Pulmonary artery endothelial cell (primary cell): ENCODE data around the gene ABT1. TPM values are rescaled to one million over a fixed set of nuclear protein-coding genes. Genes with fewer than 3 reads are reported as not detected.
"Not testable (repeated sequence)": the region's sequence is repeated elsewhere in the genome, so short reads cannot be mapped to it uniquely, and the experiment has no call there.

Source experiments
- DNase-seq: peaks from one replicate; pipeline ENCODE4 v3.0.0-alpha.2; 2011; ENCODE audit warnings: low read depth, low spot score
- total RNA-seq: library from RNA; depleted of rRNA; stranded (reverse); fragments of >200 nt; gene quantifications from 2 replicates; pipeline ENCODE4 v1.2.3, GENCODE V29; 2014

The ABT1 gene
- 22.1 and 25.5 TPM in 2 replicates for total RNA-seq

GRCh38 chr6:26596579-26597388 lies at the start of gene ABT1:
TSS of gene ABT1 (plus strand) at chr6:26596953. CDS start at chr6:26596983, 30 bp downstream.
- peak; percentile 96 for DNase-seq

DNA sequence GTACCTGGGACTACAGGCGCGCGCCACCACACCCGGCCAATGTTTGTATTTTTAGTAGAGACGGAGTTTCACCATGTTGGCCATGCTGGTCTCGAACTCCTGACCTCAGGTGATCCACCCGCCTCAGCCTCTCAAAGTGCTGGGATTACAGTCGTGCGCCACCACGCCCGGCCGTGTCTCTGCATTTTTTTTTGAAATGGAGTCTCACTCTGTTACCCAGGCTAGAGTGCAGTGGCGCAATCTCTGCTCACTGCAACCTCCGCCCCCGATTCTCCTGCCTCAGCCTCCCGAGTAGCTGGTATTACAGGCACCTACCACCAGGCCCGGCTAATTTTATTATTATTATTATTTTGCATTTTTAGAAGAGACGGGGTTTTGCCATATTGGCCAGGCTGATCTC lies 49.4 kb upstream of the ABT1 start:
- not testable (repeated sequence) for DNase-seq

DNA sequence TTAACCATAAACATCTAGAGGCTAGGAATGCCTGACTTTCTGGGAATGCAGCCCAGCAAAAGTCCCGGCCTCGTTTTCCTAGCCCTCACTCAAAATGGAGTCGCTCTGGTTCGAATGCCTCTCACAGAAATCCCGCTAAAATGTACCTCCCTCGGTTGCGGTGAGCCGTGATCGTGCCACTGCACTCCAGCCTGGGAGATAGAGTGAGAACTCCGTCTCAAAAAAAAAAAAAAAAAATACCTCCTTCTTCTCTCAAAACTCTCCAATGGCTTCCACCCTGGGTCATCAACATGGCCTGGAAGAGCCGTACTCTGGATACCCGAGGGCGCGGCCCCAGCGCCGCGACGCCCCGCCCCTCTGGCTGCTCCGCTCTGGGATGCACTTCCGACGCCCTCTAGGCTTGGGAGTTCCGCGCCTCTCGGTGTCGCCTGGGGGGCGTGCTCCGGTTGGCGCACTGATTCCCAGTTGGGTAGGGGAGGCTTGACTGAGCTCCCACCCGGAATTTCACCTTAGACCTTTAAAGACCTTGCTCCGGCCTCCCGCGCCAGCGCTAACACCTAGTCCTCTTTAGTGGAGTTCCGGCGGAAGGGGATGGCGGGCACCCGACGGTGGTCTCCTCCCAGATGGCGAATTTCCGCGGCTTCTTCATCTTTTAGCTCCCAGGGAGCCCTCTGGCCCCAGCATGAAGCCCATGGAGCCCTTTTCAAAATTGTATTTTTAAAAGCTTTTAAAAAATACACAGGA lies 46.3 kb upstream of the ABT1 start:
- no peak for DNase-seq

- DNase-seq, result no peak
Observed at GRCh38 chr6:26552205-26552604, 44.5 kb upstream of the ABT1 start.

DNA sequence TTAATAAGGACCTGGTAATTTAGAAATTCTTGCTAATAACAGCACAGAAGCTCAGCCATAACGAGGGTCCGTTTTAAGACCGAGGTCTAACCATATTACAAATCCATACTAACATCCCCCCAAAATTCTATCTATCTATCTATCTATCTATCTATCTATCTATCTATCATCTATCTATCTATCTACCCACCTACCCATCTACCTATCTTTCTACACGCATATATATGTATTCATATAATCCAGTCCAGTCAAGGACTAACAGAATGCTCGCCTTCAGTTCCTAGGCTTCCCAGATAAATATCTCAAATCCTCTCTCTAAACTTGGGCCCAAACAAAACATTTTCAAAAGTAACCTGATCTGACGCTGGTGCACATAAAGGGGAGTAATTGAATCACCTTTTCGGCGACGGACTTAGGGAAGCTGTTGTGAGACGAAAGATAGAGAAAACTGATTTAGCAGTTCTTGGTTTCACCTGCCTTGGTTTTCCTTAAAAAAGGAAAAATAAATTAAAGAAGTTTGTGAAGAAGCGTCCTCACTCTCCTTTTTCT lies 44.0 kb upstream of the ABT1 start:
- no peak for DNase-seq

DNA sequence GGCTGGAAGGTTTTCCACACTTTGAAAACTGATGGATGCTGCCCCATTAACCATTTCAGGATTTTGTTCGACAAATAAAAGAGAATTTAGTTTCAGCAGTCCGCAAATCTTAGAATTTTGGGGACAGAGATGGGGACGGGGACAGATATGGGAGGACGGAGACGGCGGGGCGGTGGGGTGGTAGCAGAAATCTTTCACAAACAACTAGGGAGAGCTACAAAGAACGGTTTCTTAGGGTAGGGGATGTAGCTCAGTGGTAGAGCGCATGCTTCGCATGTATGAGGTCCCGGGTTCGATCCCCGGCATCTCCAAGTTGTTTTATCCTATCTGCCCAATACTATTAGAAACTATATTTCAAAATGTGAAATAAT lies 43.5 kb upstream of the ABT1 start:
- no peak for DNase-seq

DNA sequence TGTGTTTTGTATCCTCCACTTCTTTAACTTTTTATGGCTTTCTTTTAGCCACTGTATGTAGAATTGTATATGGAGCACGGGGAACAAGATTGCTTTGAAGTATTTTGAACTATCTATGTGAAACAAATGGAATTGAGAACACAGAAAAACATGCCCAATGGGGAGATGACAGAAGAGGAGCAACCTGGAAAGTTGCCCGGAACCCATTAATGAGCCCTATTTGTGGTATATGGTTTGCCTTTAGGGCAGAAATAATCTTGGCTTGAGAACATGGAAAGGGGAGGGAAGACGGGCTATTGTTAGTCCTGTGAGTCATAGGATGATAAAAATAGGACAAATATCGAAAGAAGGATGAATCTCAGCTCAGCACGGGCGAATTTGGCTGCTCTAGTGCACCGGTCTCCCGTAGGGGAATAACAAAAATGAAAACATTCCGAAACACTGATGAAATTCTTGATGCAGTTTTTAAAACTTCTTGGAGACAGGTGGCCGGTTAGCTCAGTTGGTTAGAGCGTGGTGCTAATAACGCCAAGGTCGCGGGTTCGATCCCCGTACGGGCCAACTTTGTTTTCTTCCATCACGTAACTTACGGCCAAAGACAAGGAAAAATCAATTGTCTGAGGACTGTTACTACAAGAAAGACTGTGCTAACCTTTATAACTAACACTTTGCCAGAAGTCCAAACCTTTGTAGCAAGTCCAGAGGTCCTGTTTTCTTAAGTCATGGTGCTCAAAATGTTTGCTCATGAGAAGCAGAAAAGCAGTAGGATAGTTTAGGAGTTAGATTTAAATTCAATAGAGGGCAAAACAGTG lies 42.9 kb upstream of the ABT1 start:
- DNase-seq, result peak; percentile 65

DNA sequence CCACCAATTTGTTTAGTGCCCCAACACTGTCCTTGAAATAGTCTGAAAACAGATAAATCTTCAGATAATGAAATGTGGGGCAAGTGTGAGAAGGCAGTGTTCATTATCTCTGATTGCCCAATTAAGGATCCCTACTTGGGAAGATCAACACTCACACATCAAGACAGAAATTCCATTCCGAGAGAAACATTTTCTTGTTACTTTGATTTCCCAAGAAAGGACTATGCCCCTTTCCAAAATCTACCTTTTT lies 42.4 kb upstream of the ABT1 start:
- no peak for DNase-seq

GRCh38 chr6:26554697-26555504 lies 41.9 kb upstream of the ABT1 start:
- no peak for DNase-seq

GRCh38 chr6:26555505-26556262 lies 41.1 kb upstream of the ABT1 start:
- no peak for DNase-seq

DNA sequence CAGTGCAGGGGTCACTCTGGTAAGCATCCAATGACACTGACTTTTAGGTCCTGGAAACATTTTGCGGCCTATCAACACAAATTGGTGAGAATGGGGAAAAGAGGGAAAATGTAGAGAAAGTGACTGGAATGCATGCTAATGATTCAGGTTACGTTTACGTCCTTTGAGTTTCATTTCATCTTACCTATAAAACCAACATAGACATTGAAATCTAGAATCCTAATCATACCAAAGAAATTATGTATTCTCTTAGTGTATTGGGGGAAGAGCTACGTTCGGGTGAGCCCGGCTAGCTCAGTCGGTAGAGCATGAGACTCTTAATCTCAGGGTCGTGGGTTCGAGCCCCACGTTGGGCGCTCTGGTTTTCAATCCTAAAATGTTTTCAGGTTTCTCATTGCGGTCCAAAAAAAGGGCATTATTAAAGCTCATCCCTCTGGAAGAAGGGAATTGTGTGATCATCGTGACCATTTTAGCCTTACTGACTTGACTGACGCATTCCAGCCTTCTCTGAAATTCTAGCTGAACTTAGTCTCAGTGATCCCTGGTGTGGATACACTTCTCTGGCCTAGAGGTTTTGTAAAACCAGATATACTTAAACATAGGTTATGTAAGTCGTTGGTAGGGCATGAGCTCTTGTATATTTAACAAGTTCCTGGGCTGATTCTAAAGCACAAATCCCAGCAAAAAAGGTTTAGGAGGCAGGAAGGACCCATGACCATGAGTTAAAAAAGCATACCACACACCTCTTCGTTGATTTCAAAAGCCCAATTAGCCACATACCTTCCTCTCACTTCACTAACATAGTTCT lies 40.3 kb upstream of the ABT1 start:
- no peak for DNase-seq

DNA sequence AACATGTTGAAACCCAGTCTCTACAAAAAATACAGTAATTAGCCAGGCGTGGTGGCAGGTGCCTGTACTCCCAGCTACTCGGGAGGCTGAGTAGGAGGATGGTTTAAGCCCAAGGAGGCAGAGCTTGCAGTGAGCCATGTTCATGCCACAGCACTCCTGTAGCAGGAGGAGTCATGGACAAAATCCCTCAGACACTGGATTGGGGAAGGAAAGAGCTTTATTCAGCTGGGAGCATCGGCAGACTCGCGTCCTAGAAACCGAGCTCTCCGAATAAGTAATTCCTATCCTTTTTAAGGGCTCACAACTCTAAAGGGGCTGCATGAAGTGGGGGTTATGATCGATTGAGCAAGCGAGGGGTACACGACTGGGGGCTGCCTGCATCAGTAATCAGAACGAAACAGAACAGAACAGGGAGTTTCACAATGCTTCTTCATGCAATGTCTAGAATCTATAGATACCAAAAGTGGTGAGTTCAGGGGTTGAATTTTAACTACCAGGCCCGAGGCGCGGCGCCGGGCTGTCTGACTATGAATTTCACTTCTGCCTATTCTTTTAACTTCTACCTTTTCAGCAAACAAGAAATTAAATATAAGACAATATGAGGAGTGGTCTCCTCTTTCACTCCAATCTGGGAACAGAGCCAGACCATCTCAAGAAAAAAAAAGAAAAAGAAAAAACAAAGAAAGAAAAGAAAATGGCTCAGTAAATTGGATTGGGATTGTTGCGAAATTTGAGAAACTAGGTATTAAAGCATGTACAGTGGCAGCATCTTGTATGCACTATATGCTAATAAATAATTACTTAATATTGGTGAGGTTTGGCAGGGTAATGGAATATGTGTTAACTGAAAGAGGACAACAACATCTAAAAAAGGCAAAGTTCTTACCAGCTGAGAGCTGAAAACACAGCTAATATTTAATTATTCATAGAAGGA lies 35.0 kb upstream of the ABT1 start:
- DNase-seq, result no peak

- DNase-seq, result no peak
Observed at GRCh38 chr6:26563488-26563887, 33.3 kb upstream of the ABT1 start.

- DNase-seq, result peak; percentile 58
Observed at GRCh38 chr6:26568601-26569432, 27.9 kb upstream of the ABT1 start.

DNA sequence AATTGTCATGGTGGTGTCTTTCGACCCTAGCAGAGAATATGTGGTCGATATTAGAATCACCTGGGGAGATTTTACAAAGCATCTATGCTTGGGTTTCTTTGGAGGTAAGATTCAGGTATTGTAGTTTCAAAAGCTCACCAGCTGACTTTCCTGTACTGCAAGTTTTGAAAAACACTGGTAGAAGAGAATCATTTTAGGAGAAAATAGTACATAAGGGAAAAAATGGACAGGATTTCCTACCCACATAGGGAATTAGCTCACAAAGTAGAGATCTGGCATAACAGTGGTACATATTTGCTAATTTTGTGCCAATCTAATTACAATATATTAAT lies 27.4 kb upstream of the ABT1 start:
- DNase-seq, result no peak

DNA sequence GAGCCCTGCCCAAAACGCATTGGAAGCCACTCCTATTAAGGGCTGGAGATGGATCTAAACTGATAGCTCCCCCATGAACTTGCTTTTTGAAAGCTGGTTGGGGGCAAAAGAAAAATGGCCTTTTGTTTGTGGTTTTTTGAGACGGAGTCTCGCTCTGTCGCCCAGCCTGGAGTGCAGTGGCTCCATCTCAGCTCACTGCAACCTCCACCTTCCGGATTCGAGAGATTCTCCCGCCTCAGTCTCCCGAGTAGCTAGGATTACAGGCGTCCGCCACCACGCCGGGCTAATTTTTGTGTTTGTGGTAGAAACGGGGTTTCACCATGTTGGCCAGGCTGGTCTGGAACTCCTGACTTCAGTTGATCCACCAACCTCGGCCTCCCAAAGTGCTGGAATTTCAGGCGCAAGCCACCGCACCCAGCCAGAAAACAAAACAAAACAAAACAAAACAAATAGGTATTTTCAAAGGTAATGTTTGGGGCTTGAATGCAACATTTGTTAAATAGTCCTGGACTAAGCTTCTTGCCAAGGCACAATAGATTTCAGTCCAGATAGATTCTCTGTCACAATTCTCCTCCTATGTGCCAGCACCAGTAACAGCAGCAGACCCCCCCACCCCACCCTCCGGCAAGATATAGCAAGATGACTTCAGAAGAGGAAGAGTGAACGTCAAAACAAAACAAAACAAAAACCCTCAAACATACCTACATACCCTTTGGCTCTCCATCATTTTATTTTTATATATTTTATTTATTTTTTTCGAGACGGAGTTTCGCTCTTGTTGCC lies 26.5 kb upstream of the ABT1 start:
- DNase-seq, result no peak
